MM.1S (cell line): ENCODE data around the gene LILRB5.
"Not testable (repeated sequence)": the region's sequence is repeated elsewhere in the genome, so short reads cannot be mapped to it uniquely, and the experiment has no call there.

ENCODE experiments used
- EZH2phosphoT487 ChIP-seq: fragments of 300-600 bp; sonication (generic); IDR thresholded peaks from 2 replicates; pipeline ENCODE4 v1.6.1; 2018; ENCODE audit warnings: antibody characterized with exemption, low read length
- TF ChIP-seq, protein P1 (sequence below): fragments of 300-600 bp; sonication (generic); IDR thresholded peaks from 2 replicates; pipeline ENCODE4 v1.5.1; 2016; ENCODE audit warnings: antibody characterized with exemption, low read length, mixed read lengths

GRCh38 chr19:54277111-54277615 lies 20.1 kb upstream of the LILRB5 start:
- TF ChIP-seq, protein P1, sequence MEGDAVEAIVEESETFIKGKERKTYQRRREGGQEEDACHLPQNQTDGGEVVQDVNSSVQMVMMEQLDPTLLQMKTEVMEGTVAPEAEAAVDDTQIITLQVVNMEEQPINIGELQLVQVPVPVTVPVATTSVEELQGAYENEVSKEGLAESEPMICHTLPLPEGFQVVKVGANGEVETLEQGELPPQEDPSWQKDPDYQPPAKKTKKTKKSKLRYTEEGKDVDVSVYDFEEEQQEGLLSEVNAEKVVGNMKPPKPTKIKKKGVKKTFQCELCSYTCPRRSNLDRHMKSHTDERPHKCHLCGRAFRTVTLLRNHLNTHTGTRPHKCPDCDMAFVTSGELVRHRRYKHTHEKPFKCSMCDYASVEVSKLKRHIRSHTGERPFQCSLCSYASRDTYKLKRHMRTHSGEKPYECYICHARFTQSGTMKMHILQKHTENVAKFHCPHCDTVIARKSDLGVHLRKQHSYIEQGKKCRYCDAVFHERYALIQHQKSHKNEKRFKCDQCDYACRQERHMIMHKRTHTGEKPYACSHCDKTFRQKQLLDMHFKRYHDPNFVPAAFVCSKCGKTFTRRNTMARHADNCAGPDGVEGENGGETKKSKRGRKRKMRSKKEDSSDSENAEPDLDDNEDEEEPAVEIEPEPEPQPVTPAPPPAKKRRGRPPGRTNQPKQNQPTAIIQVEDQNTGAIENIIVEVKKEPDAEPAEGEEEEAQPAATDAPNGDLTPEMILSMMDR, result not testable (repeated sequence)
- TF ChIP-seq EZH2phosphoT487, result not testable (repeated sequence)
